Endothelial cell of umbilical vein (primary cell): ENCODE data around the gene DYRK1B. TPM values are rescaled to one million over a fixed set of nuclear protein-coding genes. Genes with fewer than 3 reads are reported as not detected.

ENCODE experiments used
- BruUV-seq: library from RNA; stranded (reverse); fragments of 400-500 nt; replicated peaks from 2 replicates; lab custom pipeline; 2021; lab: Mats Ljungman, UMichigan
- CTCF ChIA-PET: fragments of 300-600, 350-600 bp; sonication (Branson Sonifier 250); formaldehyde crosslinking; loops from one replicate; lab custom pipeline; 2021; ENCODE audit warnings: antibody characterized with exemption, inconsistent platforms; lab: Charles Lee
- POLR2A ChIA-PET: fragments of 300-600, 350-600 bp; sonication (Branson Sonifier 250); formaldehyde crosslinking; loops from one replicate; lab custom pipeline; 2021; ENCODE audit warnings: antibody characterized with exemption, inconsistent platforms; lab: Charles Lee
- DNase-seq: peaks from one replicate; pipeline ENCODE4 v3.0.0-alpha.2; 2011; ENCODE audit warnings: low read depth, low spot score
- FAIRE-seq: peaks from 2 replicates; lab custom pipeline; 2011; peaks lifted over from hg19 to GRCh38; lab: Jason Lieb, UNC
- H2AFZ ChIP-seq: 2 replicates; pipeline ENCODE4 v1.6.0; 2012; ENCODE audit warnings: low read depth, low read length, control low read depth, inconsistent platforms
- H3K27ac ChIP-seq: 2 replicates; pipeline ENCODE4 v1.5.1; 2011; ENCODE audit warnings: low read depth, mild to moderate bottlenecking, control low read depth, low read length, moderate library complexity; ENCODE audit not compliant: insufficient read depth
- H3K27me3 ChIP-seq, 2 experiments: 2 replicates each; pipeline versions ENCODE4 v1.6.0 to v1.6.1; 2011; ENCODE audit warnings: low read length in 2 of 2, mixed read lengths in 1 of 2; ENCODE audit not compliant: control insufficient read depth in 2 of 2, insufficient read depth in 2 of 2
- H3K36me3 ChIP-seq, 2 experiments: 2 replicates in 1 of 2; 3 replicates in 1 of 2; pipeline ENCODE4 v1.5.1; 2011; ENCODE audit warnings: low read length in 2 of 2, mild to moderate bottlenecking in 1 of 2, moderate library complexity in 1 of 2; ENCODE audit not compliant: control insufficient read depth in 2 of 2, insufficient read depth in 2 of 2; ENCODE audit errors: extremely low read depth in 1 of 2
- H3K4me1 ChIP-seq: 3 replicates; pipeline ENCODE4 v1.5.1; 2011; ENCODE audit warnings: mild to moderate bottlenecking, low read length; ENCODE audit not compliant: control insufficient read depth, insufficient read depth; ENCODE audit errors: extremely low read depth
- H3K4me2 ChIP-seq: 2 replicates; pipeline ENCODE4 v1.6.1; 2011; ENCODE audit warnings: low read length, control low read depth, mixed read lengths; ENCODE audit not compliant: insufficient read depth
- H3K4me3 ChIP-seq, 3 experiments: fragments of 200-600 bp in 1 of 3; sonication (generic), shearing (Covaris generic) in 1 of 3; replicated peaks in 1 of 3; 2 replicates each; pipeline ENCODE4 v1.5.1; 2011 to 2016; ENCODE audit warnings: control low read depth in 3 of 3, low read length in 3 of 3, mild to moderate bottlenecking in 2 of 3, inconsistent platforms in 1 of 3, low read depth in 1 of 3, moderate library complexity in 1 of 3; ENCODE audit not compliant: insufficient read depth in 1 of 3
- H3K79me2 ChIP-seq: 2 replicates; pipeline ENCODE4 v1.6.0; 2012; ENCODE audit warnings: low read length, inconsistent platforms; ENCODE audit not compliant: control insufficient read depth, insufficient read depth
- H3K9ac ChIP-seq: replicated peaks from 2 replicates; pipeline ENCODE3; 2011; ENCODE audit warnings: low read length, control low read depth; ENCODE audit not compliant: insufficient read depth; ENCODE audit errors: extremely low read depth
- H3K9me1 ChIP-seq: replicated peaks from 3 replicates; pipeline ENCODE4 v1.6.0; 2011; ENCODE audit warnings: mild to moderate bottlenecking, low read length; ENCODE audit not compliant: control insufficient read depth, insufficient read depth; ENCODE audit errors: extremely low read depth
- H3K9me3 ChIP-seq: replicated peaks from 2 replicates; pipeline ENCODE4 v1.5.1; 2012; ENCODE audit warnings: low read length, inconsistent platforms; ENCODE audit not compliant: control insufficient read depth, insufficient read depth
- H4K20me1 ChIP-seq: replicated peaks from 2 replicates; pipeline ENCODE3; 2011; ENCODE audit warnings: mild to moderate bottlenecking, low read length; ENCODE audit not compliant: control insufficient read depth, insufficient read depth; ENCODE audit errors: extremely low read depth
- CTCF ChIP-seq, 2 donors: IDR thresholded peaks; 1 replicate in 1 of 2; 2 replicates in 1 of 2; pipeline ENCODE4 v1.5.1; 2011; ENCODE audit warnings: low read length in 2 of 2, mild to moderate bottlenecking in 2 of 2, moderate library complexity in 2 of 2, control low read depth in 1 of 2, inconsistent platforms in 1 of 2, low read depth in 1 of 2; ENCODE audit not compliant: insufficient read depth in 1 of 2; ENCODE audit errors: extremely low read depth in 1 of 2
- EZH2 ChIP-seq: IDR thresholded peaks from 2 replicates; pipeline ENCODE4 v1.6.1; 2012; ENCODE audit warnings: borderline replicate concordance, low read depth, mild to moderate bottlenecking, moderate library complexity, low read length, inconsistent platforms; ENCODE audit not compliant: severe bottlenecking
- FOS ChIP-seq: IDR thresholded peaks from 2 replicates; pipeline ENCODE4 v1.6.1; 2011; ENCODE audit warnings: mild to moderate bottlenecking, low read length, moderate library complexity, borderline replicate concordance; ENCODE audit not compliant: insufficient read depth
- JUN ChIP-seq: IDR thresholded peaks from 2 replicates; pipeline ENCODE4 v1.6.1; 2011; ENCODE audit warnings: borderline replicate concordance, low read depth; ENCODE audit not compliant: insufficient read length, insufficient read depth
- MAX ChIP-seq: IDR thresholded peaks from 2 replicates; pipeline ENCODE4 v1.6.1; 2011; ENCODE audit not compliant: insufficient read depth, insufficient read length
- MYC ChIP-seq: IDR thresholded peaks from one replicate; pipeline ENCODE4 v1.6.1; 2011; ENCODE audit warnings: mild to moderate bottlenecking, low read depth, low read length
- POLR2AphosphoS5 ChIP-seq: IDR thresholded peaks from 2 replicates; pipeline ENCODE4 v1.6.1; 2012; ENCODE audit warnings: low read depth, mild to moderate bottlenecking, control low read depth, low read length, moderate library complexity; ENCODE audit not compliant: insufficient read depth
- dilution Hi-C: fragments of 300-500 bp; cut with MboI; formaldehyde crosslinking; loops from one replicate; pipeline ENCODE4 v1.15.0; 2019; ENCODE audit warnings: low sequenced_read_pairs; ENCODE audit not compliant: extremely low pct_ligation_motif_present
- intact Hi-C: fragments of 100-400 bp; cut with micrococcal nuclease; formaldehyde crosslinking; loops from one replicate; pipeline ENCODE4 v1.10.0; 2022
- polyA plus RNA-seq, 4 experiments: library from polyadenylated mRNA; depleted of rRNA in 3 of 4; stranded (reverse) in 3 of 4; unstranded in 1 of 4; fragments of >200 nt; gene quantifications; 2 replicates each; pipeline versions ENCODE4 v1.2.1 to v1.2.3, GENCODE V29; 2011 to 2012; ENCODE audit warnings: missing spikeins in 1 of 4
- total RNA-seq: library from RNA; stranded (reverse); gene quantifications from 2 replicates; pipeline ENCODE4 v1.2.3, GENCODE V29; 2021

DYRK1B gene
- total and polyA plus RNA-seq, 2 donors (not counting 3 experiments of a cell fraction or from before 2014, with no cell fraction given), result 17.7 to 30.8 TPM

- H4K20me1 ChIP-seq, result no peaks in the 10 kb centered on the region
- no TSS peak for BruUV-seq
- dilution Hi-C loops, result no loop called here
Observed at GRCh38 chr19:39827216-39827615, 6.7 kb downstream of the DYRK1B start.

More at GRCh38 chr19:39827216-39827615, 6.7 kb downstream of the DYRK1B start:
- DNase-seq (no peak), FAIRE-seq (no peak)
- CTCF ChIA-PET, result interaction anchor here (0.9 kb wide), 1 partner anchor 17 kb away, joined by 3 read pairs; no protein-coding TSS in a partner anchor
- no peaks in the 10 kb centered on the region for H3K9me3 ChIP-seq
- H3K9ac ChIP-seq, result no peak overlapping the region
- POLR2A ChIA-PET, result no interaction called here
- no peak overlapping the region for H3K4me3 ChIP-seq
- intact Hi-C loops, result no loop called here
- H3K79me2 ChIP-seq, result no peaks in the 10 kb centered on the region
- no peak overlapping the region for H3K4me2 ChIP-seq
- H3K4me1 ChIP-seq, result peaks cover 11% of the 10 kb centered on the region
- H2AFZ ChIP-seq, result no peak overlapping the region
- TF ChIP-seq MAX (no peak), POLR2AphosphoS5 (no peak), FOS (no peak), JUN (no peak), MYC (no peak), CTCF (IDR thresholded peaks at IDR 0.05; ENCODE audit: extremely low read depth in 1 of 2, insufficient read depth in 1 of 2, low read depth in 1 of 2, low read length in 2 of 2) (no peak), EZH2 (no peak)
- peaks cover 4 to 36% of the 10 kb centered on the region in 2 experiments for H3K36me3 ChIP-seq
- H3K9me1 ChIP-seq, result no peaks in the 10 kb centered on the region
- H3K27me3 ChIP-seq, result no peaks in the 10 kb centered on the region
- no peak overlapping the region for H3K27ac ChIP-seq
